ENCODE measurements around the gene CPNE4.
A peak's percentile ranks its signal among the peaks of the same experiment; 100 is the strongest.
"Not testable (repeated sequence)": the region's sequence is repeated elsewhere in the genome, so short reads cannot be mapped to it uniquely, and the experiment has no call there.

The CPNE4 gene

GRCh38 chr3:132016061-132017041 lies 18.5 kb downstream of the CPNE4 start:
- DNase-seq = no peak

GRCh38 chr3:132014105-132014504 lies 20.7 kb downstream of the CPNE4 start:
- no peak for DNase-seq

GRCh38 chr3:132009241-132009640 lies 25.6 kb downstream of the CPNE4 start:
- DNase-seq = peak; percentile 13

GRCh38 chr3:132008837-132009236 lies 26.0 kb downstream of the CPNE4 start:
- no peak for DNase-seq

- DNase-seq = no peak
Measured at GRCh38 chr3:132007617-132008016, 27.2 kb downstream of the CPNE4 start.

- peak; percentile 0 for DNase-seq
Measured at GRCh38 chr3:132006605-132007204, 28.1 kb downstream of the CPNE4 start.

GRCh38 chr3:132004571-132004970 lies 30.2 kb downstream of the CPNE4 start:
- no peak for DNase-seq

GRCh38 chr3:132003685-132004084 lies 31.1 kb downstream of the CPNE4 start:
- no peak for DNase-seq

GRCh38 chr3:132001999-132002398 lies 32.8 kb downstream of the CPNE4 start:
- no peak for DNase-seq

- no peak for DNase-seq
Measured at GRCh38 chr3:132001036-132001435, 33.8 kb downstream of the CPNE4 start.

- DNase-seq = no peak
Measured at GRCh38 chr3:131998027-131998426, 36.8 kb downstream of the CPNE4 start.

GRCh38 chr3:131995891-131996290 lies 38.9 kb downstream of the CPNE4 start:
- DNase-seq = no peak

GRCh38 chr3:131989318-131989717 lies 45.5 kb downstream of the CPNE4 start:
- DNase-seq = no peak

GRCh38 chr3:131988209-131988608 lies 46.6 kb downstream of the CPNE4 start:
- DNase-seq = no peak

GRCh38 chr3:131983689-131984088 lies 51.1 kb downstream of the CPNE4 start:
- DNase-seq = no peak

- DNase-seq = no peak
Measured at GRCh38 chr3:131981323-131981722, 53.5 kb downstream of the CPNE4 start.

- DNase-seq = no peak
Measured at GRCh38 chr3:131976448-131976847, 58.4 kb downstream of the CPNE4 start.

GRCh38 chr3:131975047-131975446 lies 59.8 kb downstream of the CPNE4 start:
- no peak for DNase-seq

- no peak for DNase-seq
Measured at GRCh38 chr3:131973731-131974130, 61.1 kb downstream of the CPNE4 start.

GRCh38 chr3:131972550-131972949 lies 62.3 kb downstream of the CPNE4 start:
- DNase-seq = no peak

- no peak for DNase-seq
Measured at GRCh38 chr3:131972091-131972490, 62.7 kb downstream of the CPNE4 start.

GRCh38 chr3:131963442-131963841 lies 71.4 kb downstream of the CPNE4 start:
- not testable (repeated sequence) for DNase-seq

- no peak for DNase-seq
Measured at GRCh38 chr3:131962982-131963381, 71.8 kb downstream of the CPNE4 start.

- no peak for DNase-seq
Measured at GRCh38 chr3:131960324-131960723, 74.5 kb downstream of the CPNE4 start.

Measured in NCI-H345 (cell line).